B cell (primary cell): Measurements from ENCODE around the gene NDUFA13.

Experiments used
- EZH2 ChIP-seq: IDR thresholded peaks from 2 replicates; pipeline ENCODE4 v1.6.1; 2012; ENCODE audit warnings: borderline replicate concordance, low read depth, mild to moderate bottlenecking, moderate library complexity, low read length; ENCODE audit not compliant: insufficient read depth, poor library complexity, severe bottlenecking
- TF ChIP-seq, protein P1 (sequence below): fragments of 200-600 bp; IDR thresholded peaks from one replicate; pipeline ENCODE4 v1.8.0; 2022; ENCODE audit warnings: antibody characterized with exemption, mild to moderate bottlenecking

DNA sequence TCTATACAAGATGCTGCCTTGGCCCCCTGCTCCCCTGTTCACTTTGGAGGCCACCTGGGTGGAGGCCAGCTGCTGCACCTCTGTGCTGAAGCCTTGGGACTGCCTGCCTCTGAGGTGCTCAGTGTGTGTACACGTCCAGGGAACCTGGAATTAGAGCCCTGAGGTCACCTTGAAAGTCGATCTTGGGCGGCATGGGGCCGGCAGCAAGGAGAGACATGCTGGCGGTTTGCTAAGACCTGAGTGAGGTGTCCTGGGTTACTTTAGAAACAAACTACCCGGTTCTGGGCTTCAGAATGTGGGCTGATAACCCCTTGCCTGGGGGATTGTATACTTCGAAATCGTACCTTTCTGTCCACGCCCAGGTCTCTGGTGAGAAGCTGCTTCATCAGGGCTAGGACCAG is 26.2 kb upstream of the NDUFA13 start:
- TF ChIP-seq, protein P1, sequence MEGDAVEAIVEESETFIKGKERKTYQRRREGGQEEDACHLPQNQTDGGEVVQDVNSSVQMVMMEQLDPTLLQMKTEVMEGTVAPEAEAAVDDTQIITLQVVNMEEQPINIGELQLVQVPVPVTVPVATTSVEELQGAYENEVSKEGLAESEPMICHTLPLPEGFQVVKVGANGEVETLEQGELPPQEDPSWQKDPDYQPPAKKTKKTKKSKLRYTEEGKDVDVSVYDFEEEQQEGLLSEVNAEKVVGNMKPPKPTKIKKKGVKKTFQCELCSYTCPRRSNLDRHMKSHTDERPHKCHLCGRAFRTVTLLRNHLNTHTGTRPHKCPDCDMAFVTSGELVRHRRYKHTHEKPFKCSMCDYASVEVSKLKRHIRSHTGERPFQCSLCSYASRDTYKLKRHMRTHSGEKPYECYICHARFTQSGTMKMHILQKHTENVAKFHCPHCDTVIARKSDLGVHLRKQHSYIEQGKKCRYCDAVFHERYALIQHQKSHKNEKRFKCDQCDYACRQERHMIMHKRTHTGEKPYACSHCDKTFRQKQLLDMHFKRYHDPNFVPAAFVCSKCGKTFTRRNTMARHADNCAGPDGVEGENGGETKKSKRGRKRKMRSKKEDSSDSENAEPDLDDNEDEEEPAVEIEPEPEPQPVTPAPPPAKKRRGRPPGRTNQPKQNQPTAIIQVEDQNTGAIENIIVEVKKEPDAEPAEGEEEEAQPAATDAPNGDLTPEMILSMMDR: no peak
- no peak for TF ChIP-seq EZH2
